ENCODE measurements around the gene XPNPEP2.
A peak's percentile ranks its signal among the peaks of the same experiment; 100 is the strongest.

The XPNPEP2 gene

GRCh38 chrX:129781134-129781672 is 42.4 kb downstream of the XPNPEP2 start:
- peak; percentile 83 for DNase-seq

- no peak for DNase-seq
Observed at GRCh38 chrX:129781680-129782495, 43.1 kb downstream of the XPNPEP2 start.

- no peak for DNase-seq
Observed at GRCh38 chrX:129782706-129783105, 43.9 kb downstream of the XPNPEP2 start.

- DNase-seq: no peak
Observed at GRCh38 chrX:129783291-129783713, 44.5 kb downstream of the XPNPEP2 start.

- DNase-seq: no peak
Observed at GRCh38 chrX:129784371-129784770, 45.6 kb downstream of the XPNPEP2 start.

- DNase-seq: no peak
Observed at GRCh38 chrX:129785160-129785947, 46.6 kb downstream of the XPNPEP2 start.

GRCh38 chrX:129786210-129786651 is 47.5 kb downstream of the XPNPEP2 start:
- DNase-seq: no peak

- no peak for DNase-seq
Observed at GRCh38 chrX:129787336-129788055, 48.7 kb downstream of the XPNPEP2 start.

- no peak for DNase-seq
Observed at GRCh38 chrX:129788527-129788926, 49.7 kb downstream of the XPNPEP2 start.

GRCh38 chrX:129790146-129790545 is 51.4 kb downstream of the XPNPEP2 start:
- DNase-seq: no peak

GRCh38 chrX:129790808-129791207 is 52.0 kb downstream of the XPNPEP2 start:
- DNase-seq: no peak

GRCh38 chrX:129791336-129791735 is 52.6 kb downstream of the XPNPEP2 start:
- no peak for DNase-seq

- DNase-seq: no peak
Observed at GRCh38 chrX:129791961-129792570, 53.3 kb downstream of the XPNPEP2 start.

GRCh38 chrX:129792586-129793291 is 54.0 kb downstream of the XPNPEP2 start:
- no peak for DNase-seq

- no peak for DNase-seq
Observed at GRCh38 chrX:129793604-129794191, 54.9 kb downstream of the XPNPEP2 start.

- DNase-seq: no peak
Observed at GRCh38 chrX:129795584-129795983, 56.8 kb downstream of the XPNPEP2 start.

- no peak for DNase-seq
Observed at GRCh38 chrX:129797251-129797906, 58.6 kb downstream of the XPNPEP2 start.

- DNase-seq: no peak
Observed at GRCh38 chrX:129798456-129798855, 59.7 kb downstream of the XPNPEP2 start.

GRCh38 chrX:129798888-129799287 is 60.1 kb downstream of the XPNPEP2 start:
- no peak for DNase-seq

- no peak for DNase-seq
Observed at GRCh38 chrX:129800186-129800585, 61.4 kb downstream of the XPNPEP2 start.

GRCh38 chrX:129802863-129803262 is 64.1 kb downstream of the XPNPEP2 start:
- DNase-seq: no peak

Data from activated CD8-positive, alpha-beta memory T cell treated with anti-CD3 and anti-CD28 coated beads, Interleukin-2, amount 50 U/mL, for 48 hours (primary cell).